HepG2 (cell line): ENCODE results near the gene ASCL2. TPM values are rescaled to one million over a fixed set of nuclear protein-coding genes. Genes with fewer than 3 reads are reported as not detected.

ENCODE experiments used
- ATAC-seq: fragments of 200-7000 bp; cut with Tn5 transposase; 3 replicates; pipeline ENCODE4 v1.9.1; 2020; ENCODE audit warnings: mild to moderate bottlenecking, moderate library complexity
- BruUV-seq: library from RNA; stranded (reverse); fragments of 400-500 nt; replicated peaks from 2 replicates; lab custom pipeline; 2021; lab: Mats Ljungman, UMichigan
- CTCF ChIA-PET: fragments of 300-600 bp; formaldehyde crosslinking; extraction: SDS; loops from one replicate; lab custom pipeline; 2021; ENCODE audit warnings: low total read pairs, inconsistent platforms, low intra/inter-chr PET ratio; lab: Yijun Ruan, JAX
- POLR2A ChIA-PET: fragments of 350-600 bp; sonication (Branson Sonifier 250); formaldehyde crosslinking; loops from one replicate; lab custom pipeline; 2020; ENCODE audit warnings: antibody characterized with exemption, inconsistent platforms; lab: Yijun Ruan, JAX
- DNase-seq: peaks from one replicate; pipeline ENCODE4 v3.0.0-alpha.2; 2015; ENCODE audit warnings: low spot score
- FAIRE-seq: peaks from 3 replicates; lab custom pipeline; 2011; peaks lifted over from hg19 to GRCh38; lab: Jason Lieb, UNC
- H2AFZ ChIP-seq: one replicate; pipeline ENCODE4 v1.6.1; 2011; ENCODE audit warnings: low read length, inconsistent platforms
- H3K27ac ChIP-seq: fragments of 300-600 bp; 3 replicates; pipeline ENCODE4 v1.8.0; 2011; ENCODE audit warnings: mixed run types, mild to moderate bottlenecking, mixed read lengths, low read length, inconsistent platforms; ENCODE audit not compliant: insufficient read depth; ENCODE audit errors: extremely low read length
- H3K27me3 ChIP-seq, 2 experiments: fragments of 200-600 bp in 1 of 2; 2 replicates in 1 of 2; 3 replicates in 1 of 2; pipeline versions ENCODE4 v1.6.0 to v1.8.0; 2011; ENCODE audit warnings: low read length in 2 of 2, mild to moderate bottlenecking in 2 of 2, moderate library complexity in 2 of 2, inconsistent platforms in 1 of 2; ENCODE audit not compliant: insufficient read depth in 2 of 2, control insufficient read depth in 1 of 2
- H3K36me3 ChIP-seq, 2 experiments: fragments of 200-600 bp in 1 of 2; replicated peaks in 1 of 2; 2 replicates in 1 of 2; 3 replicates in 1 of 2; pipeline versions ENCODE4 v1.5.1 to v1.8.0; 2011; ENCODE audit warnings: low read length in 2 of 2, inconsistent platforms in 1 of 2; ENCODE audit not compliant: insufficient read depth in 2 of 2, control insufficient read depth in 1 of 2
- H3K4me1 ChIP-seq: 2 replicates; pipeline ENCODE4 v1.5.1; 2012; ENCODE audit warnings: low read length, inconsistent platforms; ENCODE audit not compliant: insufficient read depth
- H3K4me2 ChIP-seq: 2 replicates; pipeline ENCODE4 v1.6.0; 2011; ENCODE audit warnings: low read depth, low read length, inconsistent platforms
- H3K4me3 ChIP-seq, 3 experiments: fragments of 200-600 bp in 1 of 3; sonication (generic), shearing (Covaris generic) in 1 of 3; replicated peaks in 1 of 3; 2 replicates each; pipeline ENCODE4 v1.5.1; 2011 to 2016; ENCODE audit warnings: low read length in 3 of 3, inconsistent platforms in 2 of 3, low read depth in 2 of 3, mild to moderate bottlenecking in 2 of 3, control low read depth in 1 of 3, mixed read lengths in 1 of 3; ENCODE audit not compliant: insufficient read depth in 1 of 3
- H3K79me2 ChIP-seq: one replicate; pipeline ENCODE4 v1.6.1; 2011; ENCODE audit warnings: low read length, inconsistent platforms; ENCODE audit not compliant: insufficient read depth
- H3K9ac ChIP-seq: 2 replicates; pipeline ENCODE4 v1.6.0; 2011; ENCODE audit warnings: mild to moderate bottlenecking, low read depth, low read length, inconsistent platforms; ENCODE audit not compliant: insufficient read depth
- H3K9me3 ChIP-seq: 2 replicates; pipeline ENCODE4 v1.5.1; 2012; ENCODE audit warnings: mild to moderate bottlenecking, low read length
- H4K20me1 ChIP-seq: 2 replicates; pipeline ENCODE4 v1.6.0; 2011; ENCODE audit warnings: inconsistent platforms, mild to moderate bottlenecking, low read length, moderate library complexity; ENCODE audit not compliant: insufficient read depth
- CENPT ChIP-seq: sonication (generic); formaldehyde crosslinking; IDR thresholded peaks from 2 replicates; pipeline ENCODE4 v1.8.0; 2022; ENCODE audit warnings: low read depth, mild to moderate bottlenecking, moderate library complexity, missing genetic modification reagents
- NR3C1 ChIP-seq: sonication (generic); formaldehyde crosslinking; IDR thresholded peaks from 2 replicates; pipeline ENCODE4 v1.4.0; 2020; ENCODE audit warnings: missing genetic modification reagents
- TBL1XR1 ChIP-seq: fragments of 150-350 bp; IDR thresholded peaks from 2 replicates; pipeline ENCODE4 v1.6.1; 2014; ENCODE audit warnings: borderline replicate concordance, low read length; ENCODE audit not compliant: partially characterized antibody
- TCF7 ChIP-seq: sonication (generic); IDR thresholded peaks from 2 replicates; pipeline ENCODE4 v1.6.1; 2016; ENCODE audit warnings: antibody characterized with exemption, low read depth
- WGBS: methylation state at CpG from one replicate; pipeline ENCODE4 v1.1.6; 2017; ENCODE audit warnings: low lambda C conversion rate; 5-methylcytosine and 5-hydroxymethylcytosine counted together
- in situ Hi-C: cut with HindIII; loops from 2 replicates; pipeline ENCODE4 v1.10.0; 2017; ENCODE audit warnings: low pct_unique_long_range_greater_than_20kb; ENCODE audit not compliant: extremely low pct_ligation_motif_present
- intact Hi-C: fragments of 100-400 bp; cut with micrococcal nuclease; formaldehyde crosslinking; loops from one replicate; pipeline ENCODE4 v1.10.0; 2022; ENCODE audit not compliant: unreplicated experiment
- polyA plus RNA-seq, 8 experiments: library from polyadenylated mRNA; depleted of rRNA in 3 of 8; stranded (reverse) in 7 of 8; unstranded in 1 of 8; fragments of >200 nt; fragmentation: Illumina TruSeq in 4 of 8; extraction: Trizol in 4 of 8; gene quantifications; 2 replicates each; pipeline versions ENCODE4 v1.2.1 to v1.2.3, GENCODE V29; 2011 to 2016; ENCODE audit warnings: low read depth in 4 of 8, missing spikeins in 1 of 8, mixed read lengths in 1 of 8; ENCODE audit not compliant: insufficient read depth in 1 of 8
- total RNA-seq, 5 experiments: library from RNA; depleted of rRNA; stranded (reverse); fragments of >200 nt; fragmentation: Illumina TruSeq; extraction: Trizol; gene quantifications; 2 replicates each; pipeline ENCODE4 v1.2.3, GENCODE V29; 2016; ENCODE audit warnings: low read depth in 1 of 5
- TF ChIP-seq, protein P1 (sequence below): IDR thresholded peaks from 2 replicates; pipeline ENCODE4 v1.6.1; 2016; ENCODE audit warnings: missing genetic modification reagents, missing compliant biosample characterization
- TF ChIP-seq, protein P2 (sequence below): sonication (generic); formaldehyde crosslinking; IDR thresholded peaks from 2 replicates; pipeline ENCODE4 v1.5.0; 2020; ENCODE audit warnings: missing genetic modification reagents
- TF ChIP-seq, protein P3 (sequence below): sonication (generic); formaldehyde crosslinking; IDR thresholded peaks from 2 replicates; pipeline ENCODE4 v1.5.0; 2020; ENCODE audit warnings: missing genetic modification reagents

Gene ASCL2
- total and polyA plus RNA-seq, 2 of the 13 experiments (the other 11 are each of a cell fraction or from before 2014, with no cell fraction given) = 0.07 TPM; not detected in 1

DNA sequence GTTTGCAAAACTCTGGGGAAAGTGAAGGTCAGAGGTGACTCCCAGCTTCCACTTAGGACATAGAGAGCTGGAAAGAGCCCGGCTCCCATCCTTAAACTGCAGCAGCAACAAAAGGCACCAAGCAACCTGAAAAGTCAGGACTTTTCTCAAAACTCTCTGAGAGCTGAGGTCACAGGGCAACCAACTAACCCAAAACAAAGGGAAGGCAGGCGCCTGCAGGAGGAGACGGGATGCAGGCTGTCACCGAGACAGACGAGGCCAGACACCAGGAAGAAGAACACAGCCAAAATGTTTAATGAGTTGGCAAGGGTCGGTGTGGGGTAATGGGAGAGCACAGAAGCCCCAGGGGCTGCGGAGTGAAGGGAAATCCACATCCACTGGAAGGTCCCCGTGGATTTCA is 19.9 kb downstream of the ASCL2 start:
- Histone ChIP-seq H3K4me2 (no peak overlapping the region), H3K27ac (no peak overlapping the region), H3K27me3 (peaks cover 6 to 45% of the 10 kb centered on the region in 2 experiments), H3K36me3 (no peaks in the 10 kb centered on the region), H3K4me3 (no peak overlapping the region), H2AFZ (no peak overlapping the region), H3K4me1 (no peaks in the 10 kb centered on the region), H3K9ac (no peak overlapping the region), H3K9me3 (no peaks in the 10 kb centered on the region), H3K79me2 (no peaks in the 10 kb centered on the region), H4K20me1 (no peaks in the 10 kb centered on the region)
- CTCF ChIA-PET = no interaction called here
- intact Hi-C loops = no loop called here
- no peak for FAIRE-seq
- no peak for ATAC-seq
- POLR2A ChIA-PET = interaction anchor here (1.8 kb wide), 1 partner anchor 39 kb away, joined by 5 read pairs; no protein-coding TSS in a partner anchor
- 49% methylated on average over 8 of the region's 8 CpGs for WGBS
- no TSS peak for BruUV-seq
- TF ChIP-seq CENPT (CRISPR knock-in tag) (no peak), NR3C1 (no peak)
- TF ChIP-seq, protein P1, sequence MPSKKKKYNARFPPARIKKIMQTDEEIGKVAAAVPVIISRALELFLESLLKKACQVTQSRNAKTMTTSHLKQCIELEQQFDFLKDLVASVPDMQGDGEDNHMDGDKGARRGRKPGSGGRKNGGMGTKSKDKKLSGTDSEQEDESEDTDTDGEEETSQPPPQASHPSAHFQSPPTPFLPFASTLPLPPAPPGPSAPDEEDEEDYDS = no peak
- in situ Hi-C loops = no loop called here
- DNase-seq = no peak

DNA sequence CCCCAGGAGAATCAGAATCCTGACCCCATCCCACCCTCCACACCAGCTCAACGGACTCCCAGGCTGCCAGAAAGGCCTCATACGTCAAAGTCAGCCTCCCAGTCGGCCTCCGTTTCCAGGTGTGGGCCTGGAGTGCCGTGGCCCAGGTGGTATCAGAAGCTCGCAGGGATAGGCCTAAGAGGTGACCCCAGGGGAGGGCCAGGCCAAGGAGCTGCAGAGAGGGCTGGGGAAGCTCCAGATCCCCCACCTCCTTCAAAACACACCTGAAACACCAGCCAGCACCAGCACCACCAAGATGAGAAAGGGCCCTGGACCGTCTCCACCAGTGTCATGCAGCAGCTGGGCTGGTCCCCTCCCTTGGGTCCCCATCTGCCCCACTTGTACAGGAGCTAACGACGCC is 20.3 kb downstream of the ASCL2 start:
- H3K4me1 ChIP-seq = no peaks in the 10 kb centered on the region
- no peaks in the 10 kb centered on the region for H3K9me3 ChIP-seq
- intact Hi-C loops = no loop called here
- DNase-seq = no peak
- H4K20me1 ChIP-seq = no peaks in the 10 kb centered on the region
- no peaks in the 10 kb centered on the region for H3K36me3 ChIP-seq
- H2AFZ ChIP-seq = no peak overlapping the region
- TF ChIP-seq TBL1XR1 (no peak), TCF7 (no peak)
- TF ChIP-seq, protein P2, sequence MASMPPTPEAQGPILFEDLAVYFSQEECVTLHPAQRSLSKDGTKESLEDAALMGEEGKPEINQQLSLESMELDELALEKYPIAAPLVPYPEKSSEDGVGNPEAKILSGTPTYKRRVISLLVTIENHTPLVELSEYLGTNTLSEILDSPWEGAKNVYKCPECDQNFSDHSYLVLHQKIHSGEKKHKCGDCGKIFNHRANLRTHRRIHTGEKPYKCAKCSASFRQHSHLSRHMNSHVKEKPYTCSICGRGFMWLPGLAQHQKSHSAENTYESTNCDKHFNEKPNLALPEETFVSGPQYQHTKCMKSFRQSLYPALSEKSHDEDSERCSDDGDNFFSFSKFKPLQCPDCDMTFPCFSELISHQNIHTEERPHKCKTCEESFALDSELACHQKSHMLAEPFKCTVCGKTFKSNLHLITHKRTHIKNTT (CRISPR knock-in tag) = no peak
- TF ChIP-seq, protein P3, sequence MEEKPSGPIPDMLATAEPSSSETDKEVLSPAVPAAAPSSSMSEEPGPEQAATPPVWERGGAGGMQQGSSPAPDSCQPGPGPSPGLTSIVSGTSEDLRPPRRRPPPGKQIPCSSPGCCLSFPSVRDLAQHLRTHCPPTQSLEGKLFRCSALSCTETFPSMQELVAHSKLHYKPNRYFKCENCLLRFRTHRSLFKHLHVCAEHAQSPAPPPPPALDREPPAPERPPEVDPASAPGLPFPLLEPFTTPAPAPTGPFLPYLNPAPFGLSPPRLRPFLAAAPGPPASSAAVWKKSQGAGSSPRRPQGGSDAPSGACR (CRISPR knock-in tag) = no peak
- ATAC-seq = no peak
- ChIA-PET CTCF (no interaction called here), POLR2A (no interaction called here)
- 40% methylated on average over 1 of the region's 9 CpGs for WGBS
- no peaks in the 10 kb centered on the region for H3K79me2 ChIP-seq
- H3K27ac ChIP-seq = no peak overlapping the region
- H3K4me3 ChIP-seq = no peak overlapping the region
- H3K4me2 ChIP-seq = no peak overlapping the region
- peaks cover 6 to 45% of the 10 kb centered on the region in 2 experiments for H3K27me3 ChIP-seq
- no peak for FAIRE-seq
- no peak overlapping the region for H3K9ac ChIP-seq
- in situ Hi-C loops = no loop called here
- no TSS peak for BruUV-seq
